Neural cell (in vitro differentiated cells): Measurements from ENCODE around the gene TLE4.

Experiments used
- EZH2 ChIP-seq: fragments of 200-600, 300-800 bp; shearing (Covaris generic), sonication (generic); IDR thresholded peaks from 2 replicates; pipeline ENCODE4 v1.6.1; 2014; ENCODE audit warnings: antibody characterized with exemption, low read length, borderline replicate concordance, mild to moderate bottlenecking; ENCODE audit not compliant: insufficient read depth, poor library complexity, severe bottlenecking
- POLR2AphosphoS5 ChIP-seq: IDR thresholded peaks from 2 replicates; pipeline ENCODE4 v1.6.1; 2012
- TF ChIP-seq, protein P1 (sequence below): fragments of 450-650 bp; IDR thresholded peaks from 2 replicates; pipeline ENCODE4 v1.5.1; 2014; ENCODE audit warnings: antibody characterized with exemption, mild to moderate bottlenecking, moderate library complexity; ENCODE audit not compliant: poor library complexity, severe bottlenecking

DNA sequence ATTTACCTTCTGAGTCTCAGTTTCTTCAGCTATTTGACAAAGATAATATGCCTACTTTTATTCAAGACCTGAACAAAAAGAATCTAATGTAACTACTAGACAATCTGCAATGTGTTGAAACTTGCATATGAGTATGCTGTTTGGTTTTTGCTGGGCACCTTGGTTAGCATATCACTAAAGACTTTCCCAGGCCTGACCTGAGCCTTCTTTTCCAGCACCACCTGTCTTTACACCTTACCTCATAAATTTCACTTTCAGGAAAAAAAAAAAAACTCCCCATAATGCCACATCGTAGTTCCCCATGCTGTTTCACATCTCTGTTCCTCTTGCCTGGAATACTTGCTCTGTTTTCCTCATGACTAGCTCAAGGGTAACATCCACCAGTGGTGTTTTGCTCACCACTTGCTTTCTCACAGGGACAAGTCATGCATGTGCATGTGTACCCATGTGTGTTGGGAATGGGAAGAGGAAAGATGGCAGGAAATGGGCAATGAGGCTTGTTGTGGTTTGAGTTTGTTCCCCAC, 45.6 kb upstream of the TLE4 start:
- TF ChIP-seq, protein P1, sequence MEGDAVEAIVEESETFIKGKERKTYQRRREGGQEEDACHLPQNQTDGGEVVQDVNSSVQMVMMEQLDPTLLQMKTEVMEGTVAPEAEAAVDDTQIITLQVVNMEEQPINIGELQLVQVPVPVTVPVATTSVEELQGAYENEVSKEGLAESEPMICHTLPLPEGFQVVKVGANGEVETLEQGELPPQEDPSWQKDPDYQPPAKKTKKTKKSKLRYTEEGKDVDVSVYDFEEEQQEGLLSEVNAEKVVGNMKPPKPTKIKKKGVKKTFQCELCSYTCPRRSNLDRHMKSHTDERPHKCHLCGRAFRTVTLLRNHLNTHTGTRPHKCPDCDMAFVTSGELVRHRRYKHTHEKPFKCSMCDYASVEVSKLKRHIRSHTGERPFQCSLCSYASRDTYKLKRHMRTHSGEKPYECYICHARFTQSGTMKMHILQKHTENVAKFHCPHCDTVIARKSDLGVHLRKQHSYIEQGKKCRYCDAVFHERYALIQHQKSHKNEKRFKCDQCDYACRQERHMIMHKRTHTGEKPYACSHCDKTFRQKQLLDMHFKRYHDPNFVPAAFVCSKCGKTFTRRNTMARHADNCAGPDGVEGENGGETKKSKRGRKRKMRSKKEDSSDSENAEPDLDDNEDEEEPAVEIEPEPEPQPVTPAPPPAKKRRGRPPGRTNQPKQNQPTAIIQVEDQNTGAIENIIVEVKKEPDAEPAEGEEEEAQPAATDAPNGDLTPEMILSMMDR, result no peak
- no peak for TF ChIP-seq EZH2
- TF ChIP-seq POLR2AphosphoS5, result no peak
